HL-60 (cell line): ENCODE results near the gene FBXO34.

ENCODE experiments used
- DNase-seq, 2 experiments: peaks; one replicate each; pipeline ENCODE4 v3.0.0-alpha.2; 2010 to 2020; ENCODE audit warnings: low read depth in 1 of 2, low spot score in 1 of 2
- H3K27ac ChIP-seq: fragments of 250-450 bp; sonication (Bioruptor Pico); replicated peaks from 2 replicates; pipeline ENCODE4 v1.5.1; 2020; ENCODE audit warnings: mild to moderate bottlenecking, moderate library complexity
- H3K27me3 ChIP-seq: fragments of 250-450 bp; sonication (Bioruptor Pico); 2 replicates; pipeline ENCODE4 v1.5.1; 2021; ENCODE audit warnings: mild to moderate bottlenecking, moderate library complexity; ENCODE audit not compliant: insufficient read depth, poor library complexity, severe bottlenecking
- H3K4me3 ChIP-seq: replicated peaks from 2 replicates; pipeline ENCODE4 v1.5.1; 2011; ENCODE audit warnings: mild to moderate bottlenecking, control low read depth, low read length; ENCODE audit not compliant: insufficient read depth
- CTCF ChIP-seq: IDR thresholded peaks from one replicate; pipeline ENCODE4 v1.5.1; 2011; ENCODE audit warnings: low read length, control low read depth, inconsistent platforms; ENCODE audit not compliant: insufficient read depth
- GABPA ChIP-seq: IDR thresholded peaks from 2 replicates; pipeline ENCODE4 v1.6.1; 2012; ENCODE audit warnings: low read depth
- POLR2AphosphoS5 ChIP-seq: IDR thresholded peaks from 2 replicates; pipeline ENCODE4 v1.6.1; 2012; ENCODE audit warnings: low read depth
- SPI1 ChIP-seq: IDR thresholded peaks from 2 replicates; pipeline ENCODE4 v1.6.1; 2012; ENCODE audit warnings: low read depth, mild to moderate bottlenecking, borderline replicate concordance
- TF ChIP-seq, protein P1 (sequence below): IDR thresholded peaks from 2 replicates; pipeline ENCODE4 v1.6.1; 2012; ENCODE audit warnings: low read depth; ENCODE audit not compliant: insufficient replicate concordance

Gene FBXO34

GRCh38 chr14:55388160-55388559 lies 116.9 kb downstream of the FBXO34 start:
- DNase-seq = no peak
- no peak overlapping the region for H3K27ac ChIP-seq
- no peak for TF ChIP-seq CTCF
- no peak for TF ChIP-seq GABPA
- TF ChIP-seq, protein P1, sequence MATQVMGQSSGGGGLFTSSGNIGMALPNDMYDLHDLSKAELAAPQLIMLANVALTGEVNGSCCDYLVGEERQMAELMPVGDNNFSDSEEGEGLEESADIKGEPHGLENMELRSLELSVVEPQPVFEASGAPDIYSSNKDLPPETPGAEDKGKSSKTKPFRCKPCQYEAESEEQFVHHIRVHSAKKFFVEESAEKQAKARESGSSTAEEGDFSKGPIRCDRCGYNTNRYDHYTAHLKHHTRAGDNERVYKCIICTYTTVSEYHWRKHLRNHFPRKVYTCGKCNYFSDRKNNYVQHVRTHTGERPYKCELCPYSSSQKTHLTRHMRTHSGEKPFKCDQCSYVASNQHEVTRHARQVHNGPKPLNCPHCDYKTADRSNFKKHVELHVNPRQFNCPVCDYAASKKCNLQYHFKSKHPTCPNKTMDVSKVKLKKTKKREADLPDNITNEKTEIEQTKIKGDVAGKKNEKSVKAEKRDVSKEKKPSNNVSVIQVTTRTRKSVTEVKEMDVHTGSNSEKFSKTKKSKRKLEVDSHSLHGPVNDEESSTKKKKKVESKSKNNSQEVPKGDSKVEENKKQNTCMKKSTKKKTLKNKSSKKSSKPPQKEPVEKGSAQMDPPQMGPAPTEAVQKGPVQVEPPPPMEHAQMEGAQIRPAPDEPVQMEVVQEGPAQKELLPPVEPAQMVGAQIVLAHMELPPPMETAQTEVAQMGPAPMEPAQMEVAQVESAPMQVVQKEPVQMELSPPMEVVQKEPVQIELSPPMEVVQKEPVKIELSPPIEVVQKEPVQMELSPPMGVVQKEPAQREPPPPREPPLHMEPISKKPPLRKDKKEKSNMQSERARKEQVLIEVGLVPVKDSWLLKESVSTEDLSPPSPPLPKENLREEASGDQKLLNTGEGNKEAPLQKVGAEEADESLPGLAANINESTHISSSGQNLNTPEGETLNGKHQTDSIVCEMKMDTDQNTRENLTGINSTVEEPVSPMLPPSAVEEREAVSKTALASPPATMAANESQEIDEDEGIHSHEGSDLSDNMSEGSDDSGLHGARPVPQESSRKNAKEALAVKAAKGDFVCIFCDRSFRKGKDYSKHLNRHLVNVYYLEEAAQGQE = no peak
- no peaks in the 10 kb centered on the region for H3K27me3 ChIP-seq
- no peak overlapping the region for H3K4me3 ChIP-seq

DNA sequence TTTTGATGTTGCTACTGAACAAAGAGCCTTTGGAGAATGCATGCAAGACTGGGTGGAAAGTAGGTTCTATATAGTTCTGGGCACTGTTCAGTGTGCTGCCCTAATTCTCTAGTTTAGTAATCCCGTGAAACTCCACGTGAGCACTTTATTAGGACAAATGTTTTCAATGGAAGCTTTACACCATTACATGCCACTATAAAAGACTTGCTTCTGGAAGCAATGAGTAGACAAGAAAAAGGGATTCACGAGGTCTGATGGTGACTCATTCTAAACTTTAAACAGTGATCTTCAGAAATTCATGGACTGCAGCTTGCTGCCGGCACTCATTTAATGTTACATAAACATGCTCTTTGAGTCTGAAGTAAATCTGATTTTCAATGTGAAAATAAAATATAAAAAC lies 118.1 kb downstream of the FBXO34 start:
- no peak for DNase-seq
- Histone ChIP-seq H3K27ac (no peak overlapping the region), H3K4me3 (no peak overlapping the region), H3K27me3 (no peaks in the 10 kb centered on the region)
- TF ChIP-seq POLR2AphosphoS5 (no peak), CTCF (no peak), SPI1 (no peak), GABPA (no peak)
- TF ChIP-seq, protein P1 = no peak

DNA sequence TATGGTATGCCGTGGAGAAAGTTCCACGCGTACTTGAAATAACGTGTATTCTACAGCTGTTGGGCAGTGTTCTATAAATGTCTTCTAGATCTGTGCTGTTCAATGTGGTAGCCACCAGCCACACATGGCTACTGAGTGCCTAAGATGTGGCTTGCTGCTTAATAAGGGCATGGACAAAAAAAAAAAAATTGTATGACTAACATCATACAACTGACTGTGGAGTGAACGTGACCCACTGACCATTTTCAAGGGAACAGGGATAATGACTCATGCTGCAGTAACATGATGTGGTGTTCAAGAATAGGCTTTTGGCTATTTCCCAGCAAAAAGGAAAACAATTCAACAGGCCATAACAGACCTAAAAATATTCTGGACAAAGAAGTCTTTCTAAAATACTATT lies 127.5 kb downstream of the FBXO34 start:
- DNase-seq = no peak
- no peak overlapping the region for H3K4me3 ChIP-seq
- no peak overlapping the region for H3K27ac ChIP-seq
- H3K27me3 ChIP-seq = no peaks in the 10 kb centered on the region
- no peak for TF ChIP-seq CTCF

- TF ChIP-seq, protein P1 = no peak
- TF ChIP-seq SPI1 (no peak), POLR2AphosphoS5 (no peak), CTCF (no peak), GABPA (no peak)
- H3K27me3 ChIP-seq = no peaks in the 10 kb centered on the region
- H3K4me3 ChIP-seq = no peak overlapping the region
- DNase-seq = no peak
- no peak overlapping the region for H3K27ac ChIP-seq
Measured at GRCh38 chr14:55399183-55399582, 128.0 kb downstream of the FBXO34 start.
